ENCODE results near the gene RAP2C. TPM values are rescaled to one million over a fixed set of nuclear protein-coding genes. Genes with fewer than 3 reads are reported as not detected.

The RAP2C gene
- total RNA-seq, 1 donor from 2014 or later = 29.0 TPM

- Histone ChIP-seq H3K9me3 (ENCODE audit: insufficient read depth, low read depth, low read length) (no peaks in the 10 kb centered on the region), H3K36me3 (ENCODE audit: insufficient read depth, low read length) (no peaks in the 10 kb centered on the region), H3K4me1 (ENCODE audit: insufficient read depth, low read length) (no peaks in the 10 kb centered on the region), H3K27ac (ENCODE audit: low read depth, low read length) (no peak overlapping the region), H3K9ac (ENCODE audit: low read length) (no peak overlapping the region), H3K4me3 (ENCODE audit: insufficient read depth, low read depth, low read length) (no peak overlapping the region), H2AFZ (ENCODE audit: low read depth, low read length) (no peak overlapping the region), H3K27me3 (ENCODE audit: insufficient read depth, low read length) (no peaks in the 10 kb centered on the region), H4K20me1 (ENCODE audit: insufficient read depth, low read length) (no peaks in the 10 kb centered on the region), H3K79me2 (ENCODE audit: insufficient read depth, low read length) (no peaks in the 10 kb centered on the region), H3K4me2 (ENCODE audit: low read length) (no peak overlapping the region)
- H3K4me1 Mint-ChIP-seq (ENCODE audit: low read depth, unreplicated experiment) = peaks cover 6% of the 10 kb centered on the region
- H3K27me3 Mint-ChIP-seq (ENCODE audit: low read depth, unreplicated experiment) = no peaks in the 10 kb centered on the region
- FAIRE-seq = peak; percentile 85
- H3K36me3 Mint-ChIP-seq (ENCODE audit: low read depth, unreplicated experiment) = no peaks in the 10 kb centered on the region
- no peak overlapping the region for H3K27ac Mint-ChIP-seq (ENCODE audit: unreplicated experiment)
- H3K9me3 Mint-ChIP-seq (ENCODE audit: unreplicated experiment) = no peaks in the 10 kb centered on the region
- TF ChIP-seq CTCF (IDR thresholded peaks at IDR 0.05; ENCODE audit: insufficient read depth, low read depth, low read length) (no peak), EZH2 (IDR thresholded peaks at IDR 0.05; ENCODE audit: insufficient read depth, low read length) (no peak)
- DNase-seq (ENCODE audit: low read depth) = no peak
- no peak overlapping the region for H3K4me3 Mint-ChIP-seq (ENCODE audit: unreplicated experiment)
These were observed 31.1 kb downstream of the RAP2C start for GRCh38 chrX:132188175-132188574.

GRCh38 chrX:132187451-132187850 lies 31.8 kb downstream of the RAP2C start:
- Mint-ChIP-seq H3K27ac (ENCODE audit: unreplicated experiment) (no peak overlapping the region), H3K4me3 (ENCODE audit: unreplicated experiment) (no peak overlapping the region), H3K4me1 (ENCODE audit: low read depth, unreplicated experiment) (peaks cover 6% of the 10 kb centered on the region), H3K27me3 (ENCODE audit: low read depth, unreplicated experiment) (no peaks in the 10 kb centered on the region), H3K36me3 (ENCODE audit: low read depth, unreplicated experiment) (no peaks in the 10 kb centered on the region), H3K9me3 (ENCODE audit: unreplicated experiment) (no peaks in the 10 kb centered on the region)
- H3K4me3 ChIP-seq (ENCODE audit: insufficient read depth, low read depth, low read length) = no peak overlapping the region
- H4K20me1 ChIP-seq (ENCODE audit: insufficient read depth, low read length) = no peaks in the 10 kb centered on the region
- no peaks in the 10 kb centered on the region for H3K9me3 ChIP-seq (ENCODE audit: insufficient read depth, low read depth, low read length)
- peak; percentile 90 for FAIRE-seq
- no peaks in the 10 kb centered on the region for H3K36me3 ChIP-seq (ENCODE audit: insufficient read depth, low read length)
- no peak for TF ChIP-seq EZH2 (IDR thresholded peaks at IDR 0.05; ENCODE audit: insufficient read depth, low read length)
- TF ChIP-seq CTCF (IDR thresholded peaks at IDR 0.05; ENCODE audit: insufficient read depth, low read depth, low read length) = no peak
- no peak overlapping the region for H3K9ac ChIP-seq (ENCODE audit: low read length)
- no peak overlapping the region for H3K4me2 ChIP-seq (ENCODE audit: low read length)
- H3K27ac ChIP-seq (ENCODE audit: low read depth, low read length) = no peak overlapping the region
- H2AFZ ChIP-seq (ENCODE audit: low read depth, low read length) = no peak overlapping the region
- no peaks in the 10 kb centered on the region for H3K4me1 ChIP-seq (ENCODE audit: insufficient read depth, low read length)
- no peaks in the 10 kb centered on the region for H3K27me3 ChIP-seq (ENCODE audit: insufficient read depth, low read length)
- H3K79me2 ChIP-seq (ENCODE audit: insufficient read depth, low read length) = no peaks in the 10 kb centered on the region
- no peak for DNase-seq (ENCODE audit: low read depth)

- Histone ChIP-seq H3K9ac (ENCODE audit: low read length) (no peak overlapping the region), H2AFZ (ENCODE audit: low read depth, low read length) (no peak overlapping the region), H3K27ac (ENCODE audit: low read depth, low read length) (no peak overlapping the region), H3K27me3 (ENCODE audit: insufficient read depth, low read length) (no peaks in the 10 kb centered on the region), H4K20me1 (ENCODE audit: insufficient read depth, low read length) (no peaks in the 10 kb centered on the region), H3K4me2 (ENCODE audit: low read length) (no peak overlapping the region), H3K9me3 (ENCODE audit: insufficient read depth, low read depth, low read length) (no peaks in the 10 kb centered on the region), H3K4me1 (ENCODE audit: insufficient read depth, low read length) (no peaks in the 10 kb centered on the region), H3K36me3 (ENCODE audit: insufficient read depth, low read length) (no peaks in the 10 kb centered on the region), H3K79me2 (ENCODE audit: insufficient read depth, low read length) (no peaks in the 10 kb centered on the region), H3K4me3 (ENCODE audit: insufficient read depth, low read depth, low read length) (no peak overlapping the region)
- Mint-ChIP-seq H3K27me3 (ENCODE audit: low read depth, unreplicated experiment) (no peaks in the 10 kb centered on the region), H3K27ac (ENCODE audit: unreplicated experiment) (no peak overlapping the region), H3K4me3 (ENCODE audit: unreplicated experiment) (no peak overlapping the region), H3K4me1 (ENCODE audit: low read depth, unreplicated experiment) (peaks cover 6% of the 10 kb centered on the region), H3K36me3 (ENCODE audit: low read depth, unreplicated experiment) (no peaks in the 10 kb centered on the region), H3K9me3 (ENCODE audit: unreplicated experiment) (no peaks in the 10 kb centered on the region)
- FAIRE-seq = no peak
- TF ChIP-seq CTCF (IDR thresholded peaks at IDR 0.05; ENCODE audit: insufficient read depth, low read depth, low read length) (no peak), EZH2 (IDR thresholded peaks at IDR 0.05; ENCODE audit: insufficient read depth, low read length) (no peak)
- no peak for DNase-seq (ENCODE audit: low read depth)
These were observed 34.4 kb downstream of the RAP2C start for GRCh38 chrX:132184871-132185270.

Data from astrocyte (in vitro differentiated cells and primary cell).